Measurements from ENCODE around the gene ST6GAL2. TPM values are rescaled to one million over a fixed set of nuclear protein-coding genes. Genes with fewer than 3 reads are reported as not detected.

Gene ST6GAL2
- total RNA-seq, 1 experiment from 2014 or later = not detected

DNA sequence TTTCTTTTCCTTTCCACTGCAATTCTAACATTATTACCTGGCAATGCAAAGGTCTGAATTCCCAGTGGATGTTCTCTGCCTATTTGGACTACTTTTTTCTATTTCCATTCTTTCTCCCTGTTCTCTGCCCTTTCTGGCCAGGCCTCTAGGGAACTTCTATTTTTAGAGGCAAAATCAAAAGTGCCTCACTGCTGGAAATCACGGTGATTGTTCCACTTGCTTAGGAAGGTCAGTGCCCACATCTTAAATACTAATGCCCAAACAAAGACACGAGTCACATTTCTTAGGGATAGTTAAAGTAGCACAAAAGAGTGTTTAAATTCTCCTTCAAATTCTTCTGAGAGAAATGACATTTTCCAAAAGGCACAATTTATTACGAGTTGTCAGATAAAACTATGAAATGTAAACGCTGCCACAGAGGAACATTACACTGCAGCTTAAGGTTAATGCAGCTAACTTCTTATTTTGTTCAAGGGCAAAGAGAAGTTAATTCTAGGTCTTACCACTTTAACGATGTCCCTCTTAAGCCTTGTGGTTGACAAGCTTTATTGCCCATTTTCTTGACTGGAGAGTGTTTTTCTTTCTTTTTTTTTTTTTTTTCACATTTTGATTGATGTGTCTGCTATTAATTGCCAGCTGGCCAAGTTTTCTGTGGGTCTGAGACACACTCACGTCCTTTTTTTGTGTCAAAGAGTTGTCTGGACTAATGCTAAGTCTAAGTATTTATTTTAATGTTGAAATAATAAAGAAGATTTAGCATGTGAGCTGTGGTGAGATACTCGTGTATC is 34.7 kb downstream of the ST6GAL2 start:
- Histone ChIP-seq H3K4me2 (no peak overlapping the region), H2AFZ (no peak overlapping the region), H3K9me3 (ENCODE audit: insufficient read depth, low read depth) (no peaks in the 10 kb centered on the region), H3K79me2 (ENCODE audit: low read depth) (no peaks in the 10 kb centered on the region), H3K9me2 (ENCODE audit: insufficient read depth) (no peaks in the 10 kb centered on the region), H3F3A (ENCODE audit: insufficient read depth, low read depth) (no peaks in the 10 kb centered on the region), H4K20me1 (ENCODE audit: insufficient read depth) (no peaks in the 10 kb centered on the region), H3K4me1 (replicated peaks; ENCODE audit: insufficient read depth) (no peaks in the 10 kb centered on the region), H3K4me3 (no peak overlapping the region), H3K27ac (no peak overlapping the region), H3K27me3 (ENCODE audit: insufficient read depth, low read depth) (peaks cover 23% of the 10 kb centered on the region; the same call in 1 of the 2 replicates), H3K36me3 (ENCODE audit: low read depth) (no peaks in the 10 kb centered on the region)
- ChIA-PET CTCF (no interaction called here), POLR2A (ENCODE audit: unreplicated experiment) (no interaction called here)
- intact Hi-C loops (cut with micrococcal nuclease; ENCODE audit: unreplicated experiment) = no loop called here
- BruUV-seq (replicated peaks) = no TSS peak
- TF ChIP-seq EZH2 (IDR thresholded peaks at IDR 0.05; ENCODE audit: low read depth) = no peak
- TF ChIP-seq, protein P1, sequence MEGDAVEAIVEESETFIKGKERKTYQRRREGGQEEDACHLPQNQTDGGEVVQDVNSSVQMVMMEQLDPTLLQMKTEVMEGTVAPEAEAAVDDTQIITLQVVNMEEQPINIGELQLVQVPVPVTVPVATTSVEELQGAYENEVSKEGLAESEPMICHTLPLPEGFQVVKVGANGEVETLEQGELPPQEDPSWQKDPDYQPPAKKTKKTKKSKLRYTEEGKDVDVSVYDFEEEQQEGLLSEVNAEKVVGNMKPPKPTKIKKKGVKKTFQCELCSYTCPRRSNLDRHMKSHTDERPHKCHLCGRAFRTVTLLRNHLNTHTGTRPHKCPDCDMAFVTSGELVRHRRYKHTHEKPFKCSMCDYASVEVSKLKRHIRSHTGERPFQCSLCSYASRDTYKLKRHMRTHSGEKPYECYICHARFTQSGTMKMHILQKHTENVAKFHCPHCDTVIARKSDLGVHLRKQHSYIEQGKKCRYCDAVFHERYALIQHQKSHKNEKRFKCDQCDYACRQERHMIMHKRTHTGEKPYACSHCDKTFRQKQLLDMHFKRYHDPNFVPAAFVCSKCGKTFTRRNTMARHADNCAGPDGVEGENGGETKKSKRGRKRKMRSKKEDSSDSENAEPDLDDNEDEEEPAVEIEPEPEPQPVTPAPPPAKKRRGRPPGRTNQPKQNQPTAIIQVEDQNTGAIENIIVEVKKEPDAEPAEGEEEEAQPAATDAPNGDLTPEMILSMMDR (conservative IDR thresholded peaks at IDR 0.05) = no peak
- DNase-seq = no peak

DNA sequence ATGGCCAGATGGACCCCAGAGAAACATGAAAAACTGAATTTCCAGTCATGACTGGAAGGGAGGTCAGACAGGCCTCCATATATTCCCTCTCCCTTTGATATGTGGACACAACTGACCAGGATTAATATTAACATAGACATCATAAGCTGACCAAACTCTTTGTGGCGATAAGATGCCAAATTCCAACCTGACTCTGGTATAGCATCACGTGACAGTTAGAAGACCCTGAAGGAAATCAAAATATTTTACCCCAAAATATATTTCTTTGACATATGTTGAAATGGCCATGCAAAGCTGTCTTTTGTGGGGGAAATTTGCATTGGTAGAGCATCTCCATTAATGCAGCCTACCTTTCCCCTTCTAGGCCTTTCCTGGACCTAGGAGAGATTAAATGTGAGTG is 36.7 kb downstream of the ST6GAL2 start:
- no peak overlapping the region for H3K27ac ChIP-seq
- H3K4me2 ChIP-seq = no peak overlapping the region
- ChIA-PET POLR2A (ENCODE audit: unreplicated experiment) (no interaction called here), CTCF (no interaction called here)
- no peak for TF ChIP-seq EZH2 (IDR thresholded peaks at IDR 0.05; ENCODE audit: low read depth)
- H3F3A ChIP-seq (ENCODE audit: insufficient read depth, low read depth) = no peaks in the 10 kb centered on the region
- no peaks in the 10 kb centered on the region for H3K4me1 ChIP-seq (replicated peaks; ENCODE audit: insufficient read depth)
- no peaks in the 10 kb centered on the region for H3K79me2 ChIP-seq (ENCODE audit: low read depth)
- no peaks in the 10 kb centered on the region for H4K20me1 ChIP-seq (ENCODE audit: insufficient read depth)
- H3K27me3 ChIP-seq (ENCODE audit: insufficient read depth, low read depth) = peaks cover 25% of the 10 kb centered on the region; the same call in 1 of the 2 replicates
- no peak overlapping the region for H3K4me3 ChIP-seq
- intact Hi-C loops (cut with micrococcal nuclease; ENCODE audit: unreplicated experiment) = no loop called here
- DNase-seq = no peak
- BruUV-seq (replicated peaks) = no TSS peak
- H3K9me3 ChIP-seq (ENCODE audit: insufficient read depth, low read depth) = no peaks in the 10 kb centered on the region
- no peaks in the 10 kb centered on the region for H3K9me2 ChIP-seq (ENCODE audit: insufficient read depth)
- no peak overlapping the region for H2AFZ ChIP-seq
- H3K36me3 ChIP-seq (ENCODE audit: low read depth) = no peaks in the 10 kb centered on the region

DNA sequence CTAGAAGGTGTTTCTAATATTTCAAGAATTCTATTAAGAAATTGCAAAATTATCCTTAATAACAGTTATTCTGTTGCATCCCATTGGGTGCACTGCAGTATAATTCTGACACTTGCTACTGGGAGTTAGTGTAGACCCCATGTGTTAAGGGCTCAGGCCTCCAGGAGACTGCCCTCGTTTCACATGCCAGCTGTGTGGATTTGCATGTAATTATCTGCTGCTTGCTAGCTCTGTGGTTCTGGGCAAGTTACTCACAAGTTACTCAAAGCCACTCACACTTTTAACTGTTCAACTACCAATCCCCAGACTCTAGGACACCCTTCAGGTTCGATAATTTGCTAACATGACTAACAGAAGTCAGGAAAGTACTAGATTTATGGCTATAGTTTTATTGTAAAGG is 38.6 kb downstream of the ST6GAL2 start:
- H3K9me3 ChIP-seq (ENCODE audit: insufficient read depth, low read depth) = no peaks in the 10 kb centered on the region
- no TSS peak for BruUV-seq (replicated peaks)
- H3K9me2 ChIP-seq (ENCODE audit: insufficient read depth) = no peaks in the 10 kb centered on the region
- no peaks in the 10 kb centered on the region for H3K79me2 ChIP-seq (ENCODE audit: low read depth)
- H4K20me1 ChIP-seq (ENCODE audit: insufficient read depth) = no peaks in the 10 kb centered on the region
- POLR2A ChIA-PET (ENCODE audit: unreplicated experiment) = no interaction called here
- intact Hi-C loops (cut with micrococcal nuclease; ENCODE audit: unreplicated experiment) = no loop called here
- H3K4me2 ChIP-seq = no peak overlapping the region
- H3F3A ChIP-seq (ENCODE audit: insufficient read depth, low read depth) = no peaks in the 10 kb centered on the region
- TF ChIP-seq EZH2 (IDR thresholded peaks at IDR 0.05; ENCODE audit: low read depth) = no peak
- TF ChIP-seq, protein P1 (conservative IDR thresholded peaks at IDR 0.05) = no peak
- no peak overlapping the region for H2AFZ ChIP-seq
- no peaks in the 10 kb centered on the region for H3K36me3 ChIP-seq (ENCODE audit: low read depth)
- H3K27ac ChIP-seq = no peak overlapping the region
- H3K4me3 ChIP-seq = no peak overlapping the region
- no peaks in the 10 kb centered on the region for H3K4me1 ChIP-seq (replicated peaks; ENCODE audit: insufficient read depth)
- no peak for DNase-seq
- CTCF ChIA-PET = no interaction called here
- H3K27me3 ChIP-seq (ENCODE audit: insufficient read depth, low read depth) = peaks cover 25% of the 10 kb centered on the region; the same call in 1 of the 2 replicates

DNA sequence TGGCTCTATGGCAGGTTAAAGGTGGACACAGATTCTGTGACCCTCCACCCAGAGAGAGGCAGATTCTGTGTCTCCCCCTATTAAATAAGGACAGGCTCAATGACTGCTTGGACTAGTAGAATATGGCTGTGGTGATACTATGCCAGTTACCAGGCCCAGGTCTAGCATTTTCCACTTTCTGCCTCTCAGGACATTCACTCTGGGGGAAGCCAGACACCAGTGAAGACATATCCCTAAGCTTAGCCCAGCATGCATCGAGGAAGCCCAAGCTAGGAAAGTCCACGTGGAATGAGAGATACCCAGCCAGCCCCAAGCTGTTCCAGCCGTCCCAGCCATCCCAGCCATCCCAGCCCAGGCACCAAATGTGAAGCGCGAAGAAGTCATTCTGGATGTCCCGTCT is 40.3 kb downstream of the ST6GAL2 start:
- Histone ChIP-seq H4K20me1 (ENCODE audit: insufficient read depth) (no peaks in the 10 kb centered on the region), H3K27me3 (ENCODE audit: insufficient read depth, low read depth) (peaks cover 32% of the 10 kb centered on the region), H3K4me1 (replicated peaks; ENCODE audit: insufficient read depth) (no peaks in the 10 kb centered on the region), H3K36me3 (ENCODE audit: low read depth) (no peaks in the 10 kb centered on the region), H3K9me3 (ENCODE audit: insufficient read depth, low read depth) (no peaks in the 10 kb centered on the region), H3K4me3 (no peak overlapping the region), H3F3A (ENCODE audit: insufficient read depth, low read depth) (no peaks in the 10 kb centered on the region), H3K4me2 (no peak overlapping the region), H2AFZ (no peak overlapping the region), H3K79me2 (ENCODE audit: low read depth) (no peaks in the 10 kb centered on the region), H3K27ac (no peak overlapping the region), H3K9me2 (ENCODE audit: insufficient read depth) (no peaks in the 10 kb centered on the region)
- ChIA-PET POLR2A (ENCODE audit: unreplicated experiment) (no interaction called here), CTCF (no interaction called here)
- intact Hi-C loops (cut with micrococcal nuclease; ENCODE audit: unreplicated experiment) = no loop called here
- no peak for DNase-seq
- no TSS peak for BruUV-seq (replicated peaks)
- TF ChIP-seq, protein P1 (conservative IDR thresholded peaks at IDR 0.05) = no peak
- TF ChIP-seq EZH2 (IDR thresholded peaks at IDR 0.05; ENCODE audit: low read depth) = no peak
